Fibroblast of lung (primary cell): ENCODE results near the gene LHX5.

Experiments
- CTCF ChIP-seq, 2 donors: IDR thresholded peaks in 1 of 2; conservative IDR thresholded peaks in 1 of 2; 1 replicate in 1 of 2; 2 replicates in 1 of 2; pipeline ENCODE4 v1.5.1; 2011 to 2012; ENCODE audit warnings: low read length in 2 of 2, control low read depth in 1 of 2, inconsistent platforms in 1 of 2, low read depth in 1 of 2, mild to moderate bottlenecking in 1 of 2
- EZH2 ChIP-seq: IDR thresholded peaks from 2 replicates; pipeline ENCODE4 v1.5.1; 2012; ENCODE audit warnings: low read length, control low read depth, mild to moderate bottlenecking; ENCODE audit errors: missing control alignments

- TF ChIP-seq CTCF (conservative IDR thresholded peaks at IDR 0.05 in 1 of 2, IDR thresholded peaks at IDR 0.05 in 1 of 2; ENCODE audit: low read depth in 1 of 2, low read length in 2 of 2) (no peak), EZH2 (no peak)
Measured at GRCh38 chr12:113443030-113443539, 28.6 kb downstream of the LHX5 start.
